Fibroblast of lung (primary cell): ENCODE data around the gene MYO18B. TPM values are rescaled to one million over a fixed set of nuclear protein-coding genes. Genes with fewer than 3 reads are reported as not detected.

Experiments
- DNase-seq, 2 donors: peaks; one replicate each; pipeline versions ENCODE4 v3.0.0 to v3.0.0-alpha.2; 2010; ENCODE audit warnings: low read depth in 2 of 2
- H2AFZ ChIP-seq: 2 replicates; pipeline ENCODE4 v1.5.1; 2012; ENCODE audit warnings: low read length, control low read depth, inconsistent platforms
- H3K27ac ChIP-seq: 2 replicates; pipeline ENCODE4 v1.5.1; 2011; ENCODE audit warnings: low read length, control low read depth; ENCODE audit not compliant: insufficient read depth
- H3K27me3 ChIP-seq: 2 replicates; pipeline ENCODE4 v1.5.1; 2011; ENCODE audit warnings: mild to moderate bottlenecking, low read length; ENCODE audit not compliant: control insufficient read depth, insufficient read depth
- H3K36me3 ChIP-seq: 2 replicates; pipeline ENCODE4 v1.5.1; 2011; ENCODE audit warnings: low read length; ENCODE audit not compliant: control insufficient read depth, insufficient read depth
- H3K4me1 ChIP-seq: 2 replicates; pipeline ENCODE4 v1.5.1; 2011; ENCODE audit warnings: low read length; ENCODE audit not compliant: control insufficient read depth, insufficient read depth; ENCODE audit errors: extremely low read depth
- H3K4me2 ChIP-seq: 2 replicates; pipeline ENCODE4 v1.5.1; 2011; ENCODE audit warnings: low read length, control low read depth; ENCODE audit not compliant: insufficient read depth; ENCODE audit errors: extremely low read depth
- H3K4me3 ChIP-seq, 4 experiments: fragments of 200-600 bp in 1 of 4; sonication (generic) in 1 of 4; replicated peaks in 1 of 4; 2 replicates each; pipeline ENCODE4 v1.5.1; 2011 to 2016; ENCODE audit warnings: low read length in 4 of 4, low read depth in 3 of 4, mild to moderate bottlenecking in 3 of 4, control low read depth in 2 of 4, inconsistent platforms in 1 of 4, mixed read lengths in 1 of 4; ENCODE audit not compliant: insufficient read depth in 1 of 4; ENCODE audit errors: control extremely low read depth in 1 of 4
- H3K79me2 ChIP-seq: 2 replicates; pipeline ENCODE4 v1.5.1; 2012; ENCODE audit warnings: mild to moderate bottlenecking, low read length, inconsistent platforms; ENCODE audit not compliant: control insufficient read depth, insufficient read depth
- H3K9ac ChIP-seq: 2 replicates; pipeline ENCODE4 v1.5.1; 2011; ENCODE audit warnings: mild to moderate bottlenecking, low read length, control low read depth; ENCODE audit not compliant: insufficient read depth
- H3K9me3 ChIP-seq: 2 replicates; pipeline ENCODE4 v1.5.1; 2012; ENCODE audit warnings: low read depth, low read length; ENCODE audit not compliant: control insufficient read depth, insufficient read depth
- H4K20me1 ChIP-seq: 2 replicates; pipeline ENCODE4 v1.5.1; 2011; ENCODE audit warnings: low read length; ENCODE audit not compliant: control insufficient read depth, insufficient read depth; ENCODE audit errors: extremely low read depth
- EZH2 ChIP-seq: IDR thresholded peaks from 2 replicates; pipeline ENCODE4 v1.5.1; 2012; ENCODE audit warnings: low read length, control low read depth, mild to moderate bottlenecking; ENCODE audit errors: missing control alignments
- polyA minus RNA-seq: library from RNA; depleted of rRNA, polyadenylated mRNA; stranded (reverse); fragments of >200 nt; gene quantifications from 2 replicates; pipeline ENCODE4 v1.2.3, GENCODE V29; 2011; ENCODE audit warnings: low replicate concordance
- polyA plus RNA-seq, 2 donors: library from polyadenylated mRNA; depleted of rRNA in 1 of 2; stranded (reverse) in 1 of 2; unstranded in 1 of 2; fragments of >200 nt; gene quantifications; 2 replicates each; pipeline ENCODE4 v1.2.1, GENCODE V29; 2011 to 2012; ENCODE audit warnings: missing spikeins in 1 of 2
- total RNA-seq: library from RNA; depleted of rRNA; stranded (reverse); fragments of >200 nt; gene quantifications from 2 replicates; pipeline ENCODE4 v1.2.1, GENCODE V29; 2014
- TF ChIP-seq, protein P1 (sequence below), 2 donors: IDR thresholded peaks in 1 of 2; conservative IDR thresholded peaks in 1 of 2; 1 replicate in 1 of 2; 2 replicates in 1 of 2; pipeline ENCODE4 v1.5.1; 2011 to 2012; ENCODE audit warnings: low read length in 2 of 2, control low read depth in 1 of 2, inconsistent platforms in 1 of 2, low read depth in 1 of 2, mild to moderate bottlenecking in 1 of 2

The MYO18B gene, protein sequence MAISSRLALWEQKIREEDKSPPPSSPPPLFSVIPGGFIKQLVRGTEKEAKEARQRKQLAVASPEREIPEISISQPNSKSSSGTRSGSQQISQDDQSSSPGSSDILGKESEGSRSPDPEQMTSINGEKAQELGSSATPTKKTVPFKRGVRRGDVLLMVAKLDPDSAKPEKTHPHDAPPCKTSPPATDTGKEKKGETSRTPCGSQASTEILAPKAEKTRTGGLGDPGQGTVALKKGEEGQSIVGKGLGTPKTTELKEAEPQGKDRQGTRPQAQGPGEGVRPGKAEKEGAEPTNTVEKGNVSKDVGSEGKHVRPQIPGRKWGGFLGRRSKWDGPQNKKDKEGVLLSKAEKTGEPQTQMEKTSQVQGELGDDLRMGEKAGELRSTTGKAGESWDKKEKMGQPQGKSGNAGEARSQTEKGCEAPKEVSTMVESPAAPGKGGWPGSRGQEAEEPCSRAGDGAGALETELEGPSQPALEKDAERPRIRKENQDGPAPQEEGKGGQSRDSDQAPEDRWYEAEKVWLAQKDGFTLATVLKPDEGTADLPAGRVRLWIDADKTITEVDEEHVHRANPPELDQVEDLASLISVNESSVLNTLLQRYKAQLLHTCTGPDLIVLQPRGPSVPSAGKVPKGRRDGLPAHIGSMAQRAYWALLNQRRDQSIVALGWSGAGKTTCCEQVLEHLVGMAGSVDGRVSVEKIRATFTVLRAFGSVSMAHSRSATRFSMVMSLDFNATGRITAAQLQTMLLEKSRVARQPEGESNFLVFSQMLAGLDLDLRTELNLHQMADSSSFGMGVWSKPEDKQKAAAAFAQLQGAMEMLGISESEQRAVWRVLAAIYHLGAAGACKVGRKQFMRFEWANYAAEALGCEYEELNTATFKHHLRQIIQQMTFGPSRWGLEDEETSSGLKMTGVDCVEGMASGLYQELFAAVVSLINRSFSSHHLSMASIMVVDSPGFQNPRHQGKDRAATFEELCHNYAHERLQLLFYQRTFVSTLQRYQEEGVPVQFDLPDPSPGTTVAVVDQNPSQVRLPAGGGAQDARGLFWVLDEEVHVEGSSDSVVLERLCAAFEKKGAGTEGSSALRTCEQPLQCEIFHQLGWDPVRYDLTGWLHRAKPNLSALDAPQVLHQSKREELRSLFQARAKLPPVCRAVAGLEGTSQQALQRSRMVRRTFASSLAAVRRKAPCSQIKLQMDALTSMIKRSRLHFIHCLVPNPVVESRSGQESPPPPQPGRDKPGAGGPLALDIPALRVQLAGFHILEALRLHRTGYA (N-terminal part only)
- under 0.01 and 0.17 TPM in 2 replicates for total RNA-seq
- polyA plus RNA-seq, result not detected in 2 replicates
- polyA plus RNA-seq (2012), result not detected in 2 replicates
- polyA minus RNA-seq, result not detected in 2 replicates

DNA sequence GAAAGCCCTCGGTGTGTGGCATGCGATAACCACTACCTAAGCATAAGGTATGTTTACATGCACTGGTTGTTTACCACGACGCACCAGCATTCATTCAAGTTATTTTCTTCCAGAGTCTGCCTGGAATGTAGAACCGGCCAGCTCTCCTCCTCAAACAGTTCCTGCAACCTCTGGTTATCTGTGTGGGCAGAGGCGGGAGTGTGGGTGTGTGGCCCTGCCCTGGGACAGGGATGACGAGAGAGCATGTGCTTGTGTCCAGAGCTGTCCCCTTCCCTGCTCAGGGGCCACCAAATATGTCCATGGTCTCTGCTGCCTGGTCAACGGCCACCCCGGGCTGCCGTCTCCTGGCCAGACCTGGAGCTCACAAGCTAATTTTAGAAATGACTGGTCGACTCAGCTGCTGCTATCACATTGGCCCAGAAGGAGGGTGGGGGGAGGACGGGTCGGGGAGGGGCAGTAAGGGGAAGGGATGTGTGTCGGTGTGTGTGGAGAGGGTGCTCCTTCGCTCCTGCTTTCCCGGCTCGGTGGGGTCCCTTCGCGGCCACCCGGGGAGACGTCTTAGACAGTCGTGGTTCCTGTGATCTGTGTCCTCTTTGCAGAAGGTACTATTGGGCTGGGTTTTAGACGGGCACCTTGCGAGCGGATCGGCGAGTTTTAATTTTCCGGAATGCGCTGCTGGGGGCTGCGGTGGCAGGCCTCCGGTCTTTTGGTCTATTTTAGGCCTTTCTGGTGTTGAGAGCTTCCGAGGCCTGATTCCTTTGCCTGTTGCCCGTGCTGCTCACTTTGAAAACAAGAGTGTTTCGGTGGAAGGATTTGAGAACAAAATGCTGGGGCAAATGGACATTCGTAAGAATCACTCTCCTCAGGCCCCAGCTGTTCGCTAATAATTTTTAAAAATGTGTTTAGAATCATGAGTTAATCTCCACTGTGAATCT, at the start of gene MYO18B:
MYO18B (plus strand) TSS at position 497 of the 935 bp plus-strand sequence. CDS start 18,905 bp downstream, outside the sequence.
- Histone ChIP-seq H3K4me2 (no peak within 1 kb of the TSS), H3K27me3 (no peaks in the 10 kb centered on the region), H3K36me3 (no peaks in the 10 kb centered on the region), H3K4me1 (peaks cover 3% of the 10 kb centered on the region), H2AFZ (no peak within 1 kb of the TSS), H3K9ac (no peak within 1 kb of the TSS), H4K20me1 (no peaks in the 10 kb centered on the region), H3K79me2 (no peaks in the 10 kb centered on the region), H3K9me3 (no peaks in the 10 kb centered on the region), H3K27ac (no peak within 1 kb of the TSS), H3K4me3 (no peak within 1 kb of the TSS)
- DNase-seq, result peak in 1 of 2 donors; percentile 36
- TF ChIP-seq EZH2, result no peak
- TF ChIP-seq, protein P1, sequence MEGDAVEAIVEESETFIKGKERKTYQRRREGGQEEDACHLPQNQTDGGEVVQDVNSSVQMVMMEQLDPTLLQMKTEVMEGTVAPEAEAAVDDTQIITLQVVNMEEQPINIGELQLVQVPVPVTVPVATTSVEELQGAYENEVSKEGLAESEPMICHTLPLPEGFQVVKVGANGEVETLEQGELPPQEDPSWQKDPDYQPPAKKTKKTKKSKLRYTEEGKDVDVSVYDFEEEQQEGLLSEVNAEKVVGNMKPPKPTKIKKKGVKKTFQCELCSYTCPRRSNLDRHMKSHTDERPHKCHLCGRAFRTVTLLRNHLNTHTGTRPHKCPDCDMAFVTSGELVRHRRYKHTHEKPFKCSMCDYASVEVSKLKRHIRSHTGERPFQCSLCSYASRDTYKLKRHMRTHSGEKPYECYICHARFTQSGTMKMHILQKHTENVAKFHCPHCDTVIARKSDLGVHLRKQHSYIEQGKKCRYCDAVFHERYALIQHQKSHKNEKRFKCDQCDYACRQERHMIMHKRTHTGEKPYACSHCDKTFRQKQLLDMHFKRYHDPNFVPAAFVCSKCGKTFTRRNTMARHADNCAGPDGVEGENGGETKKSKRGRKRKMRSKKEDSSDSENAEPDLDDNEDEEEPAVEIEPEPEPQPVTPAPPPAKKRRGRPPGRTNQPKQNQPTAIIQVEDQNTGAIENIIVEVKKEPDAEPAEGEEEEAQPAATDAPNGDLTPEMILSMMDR (conservative IDR thresholded peaks at IDR 0.05 in 1 of 2, IDR thresholded peaks at IDR 0.05 in 1 of 2; ENCODE audit: low read depth in 1 of 2, low read length in 2 of 2), result no peak

DNA sequence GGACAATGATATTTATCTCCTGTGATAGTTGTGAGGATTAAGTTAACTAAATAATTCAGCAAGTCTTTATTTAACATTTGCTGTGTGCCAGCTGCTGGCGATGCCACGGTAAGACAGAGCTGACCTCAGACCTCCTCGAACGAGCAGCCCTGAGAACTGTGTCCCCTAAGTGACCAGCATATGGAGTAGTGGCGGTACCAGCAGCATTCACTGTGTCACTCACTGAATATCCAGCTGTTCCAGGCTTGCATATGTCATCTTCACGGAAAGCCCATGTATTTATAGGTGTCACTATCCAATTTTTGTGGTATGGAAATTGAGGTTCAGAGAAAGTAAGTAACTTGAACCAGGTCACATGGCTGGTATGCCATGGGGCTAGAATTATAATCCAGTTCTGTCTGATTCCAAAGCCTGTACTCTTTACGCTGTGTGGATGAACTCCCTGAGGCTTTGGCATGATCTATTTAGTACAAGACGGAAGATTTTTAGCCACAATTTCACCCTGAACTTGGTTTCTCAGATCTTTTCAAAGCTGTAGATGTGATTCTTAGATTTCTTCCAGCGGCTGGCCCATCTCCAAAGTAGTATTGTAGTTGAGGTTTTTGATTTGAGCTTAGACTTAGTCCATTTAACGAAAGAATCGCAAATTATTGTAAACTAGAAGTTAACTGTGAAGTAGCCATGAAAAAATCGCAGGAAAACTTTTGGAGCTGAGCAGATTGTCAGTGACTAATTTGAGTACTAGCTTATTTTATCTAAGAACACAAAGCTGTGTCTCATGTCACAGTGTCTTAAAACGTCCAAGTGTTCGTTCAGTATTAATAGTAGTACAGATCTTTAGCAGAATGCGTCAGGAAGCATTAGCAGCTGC, 49.4 kb upstream of the MYO18B start:
- no peak for DNase-seq
- Histone ChIP-seq H2AFZ (no peak overlapping the region), H4K20me1 (no peaks in the 10 kb centered on the region), H3K9me3 (no peaks in the 10 kb centered on the region), H3K36me3 (no peaks in the 10 kb centered on the region), H3K27me3 (no peaks in the 10 kb centered on the region), H3K4me3 (no peak overlapping the region), H3K9ac (no peak overlapping the region), H3K27ac (no peak overlapping the region), H3K4me1 (no peaks in the 10 kb centered on the region), H3K4me2 (no peak overlapping the region), H3K79me2 (no peaks in the 10 kb centered on the region)
- TF ChIP-seq, protein P1 (conservative IDR thresholded peaks at IDR 0.05 in 1 of 2, IDR thresholded peaks at IDR 0.05 in 1 of 2; ENCODE audit: low read depth in 1 of 2, low read length in 2 of 2), result no peak
- no peak for TF ChIP-seq EZH2
